GM20431 (cell line): ENCODE measurements around the gene REPIN1.

ENCODE experiments used
- in situ Hi-C: fragments of 300-500 bp; cut with MseI, MboI; formaldehyde crosslinking; loops from one replicate; pipeline ENCODE4 v1.15.0; 2020; ENCODE audit warnings: low sequenced_read_pairs; ENCODE audit not compliant: unreplicated experiment

REPIN1 gene

DNA sequence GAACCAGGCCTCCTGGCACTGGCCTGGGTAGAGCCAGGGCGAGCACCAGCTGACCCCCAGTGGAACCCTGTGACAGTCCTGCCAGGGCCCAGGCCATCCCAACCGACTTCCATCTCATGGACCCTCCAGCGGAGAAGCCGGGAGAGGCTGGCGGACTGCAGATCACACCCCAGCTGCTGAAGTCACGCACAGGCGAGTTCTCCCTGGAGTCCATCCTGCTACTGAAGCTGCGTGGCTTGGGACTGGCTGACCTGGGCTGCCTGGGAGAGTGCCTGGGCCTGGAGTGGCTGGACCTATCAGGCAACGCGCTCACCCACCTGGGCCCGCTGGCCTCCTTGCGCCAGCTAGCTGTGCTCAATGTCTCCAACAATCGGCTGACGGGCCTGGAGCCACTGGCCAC, 31.9 kb upstream of the REPIN1 start:
- in situ Hi-C loops, result no loop called here

DNA sequence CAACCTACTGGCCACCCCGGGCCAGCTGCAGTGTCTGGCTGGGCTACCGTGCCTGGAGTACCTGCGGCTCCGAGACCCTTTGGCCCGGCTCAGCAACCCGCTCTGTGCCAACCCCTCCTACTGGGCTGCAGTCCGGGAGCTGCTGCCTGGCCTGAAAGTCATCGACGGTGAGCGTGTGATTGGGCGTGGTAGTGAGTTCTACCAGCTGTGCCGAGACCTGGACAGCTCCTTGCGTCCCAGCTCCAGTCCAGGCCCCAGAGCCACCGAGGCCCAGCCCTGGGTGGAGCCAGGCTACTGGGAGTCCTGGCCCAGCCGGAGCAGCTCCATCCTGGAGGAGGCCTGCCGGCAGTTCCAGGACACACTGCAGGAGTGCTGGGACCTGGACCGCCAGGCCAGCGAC, 31.4 kb upstream of the REPIN1 start:
- in situ Hi-C loops, result no loop called here

DNA sequence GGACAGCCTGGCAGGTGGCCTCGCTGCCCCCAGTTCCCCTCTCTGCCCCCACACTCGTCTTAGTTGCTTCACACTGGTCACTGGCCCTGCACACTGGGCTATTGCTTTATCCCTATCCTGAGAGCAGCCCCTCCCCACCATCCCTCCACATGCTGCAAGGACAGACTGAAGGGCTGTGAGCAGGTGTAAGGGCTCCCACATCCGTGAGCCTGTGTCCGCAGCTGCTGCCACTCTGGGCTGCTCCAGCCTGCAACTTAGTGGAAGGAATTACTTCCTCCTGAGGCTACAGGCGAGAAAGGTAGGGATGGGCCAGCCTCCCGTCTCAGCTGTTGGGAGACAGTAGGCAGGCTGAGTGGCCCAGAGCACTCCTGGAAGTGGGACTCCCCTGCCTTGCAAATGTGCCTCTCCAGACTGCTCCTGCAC, 31.0 kb upstream of the REPIN1 start:
- in situ Hi-C loops, result no loop called here

DNA sequence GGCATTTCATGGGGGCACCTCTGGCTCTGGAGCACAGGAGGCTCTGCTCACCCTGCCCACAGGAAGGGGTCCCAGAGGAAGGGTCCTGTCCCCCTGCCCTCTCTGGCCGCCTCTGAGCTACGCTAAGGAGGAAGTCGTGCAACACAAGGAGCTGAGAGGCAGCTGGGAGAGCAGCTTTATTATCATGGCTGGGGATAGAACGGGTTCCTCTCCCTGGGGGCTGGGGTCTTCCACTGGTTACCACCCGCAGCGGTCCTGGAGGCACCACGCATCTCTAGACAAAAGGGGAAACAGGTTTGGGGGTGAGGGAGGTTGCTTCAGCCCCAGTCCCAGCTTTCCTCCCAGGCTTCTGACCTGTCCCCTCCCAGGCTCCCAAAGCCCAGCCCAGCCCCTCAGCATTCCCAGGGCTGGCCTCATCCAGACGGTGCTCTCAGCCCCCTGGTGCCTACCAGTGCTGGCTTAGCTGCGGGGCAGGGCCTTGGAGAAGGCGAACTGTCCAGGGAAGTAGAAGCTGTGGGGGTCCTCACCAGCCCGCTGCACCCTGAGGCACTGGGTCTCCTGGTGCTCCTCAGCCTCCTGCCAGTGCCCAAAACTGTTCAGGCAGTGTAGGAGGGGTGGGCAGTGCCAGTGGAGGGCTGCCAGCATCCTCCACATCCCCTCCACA, 30.3 kb upstream of the REPIN1 start:
- in situ Hi-C loops, result no loop called here

DNA sequence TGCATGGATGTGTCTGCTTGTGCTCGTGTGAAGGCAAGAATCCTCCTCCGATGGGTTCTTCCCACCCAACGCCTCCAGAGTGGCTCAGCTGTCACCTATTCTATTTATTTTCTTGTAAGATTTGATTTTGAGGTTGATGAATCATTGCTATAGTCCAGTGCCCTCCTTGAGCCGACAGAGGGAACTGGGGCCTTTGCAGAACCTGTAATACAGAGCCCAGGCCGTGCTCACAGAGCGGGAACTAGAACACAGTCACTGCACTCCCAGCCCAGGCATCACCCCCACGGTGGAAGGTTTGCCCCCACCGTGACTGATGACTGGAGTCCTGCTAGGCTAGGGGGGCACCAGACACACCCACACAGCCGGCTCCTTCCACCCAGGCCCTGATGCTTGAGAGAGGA, 29.2 kb upstream of the REPIN1 start:
- in situ Hi-C loops, result no loop called here

DNA sequence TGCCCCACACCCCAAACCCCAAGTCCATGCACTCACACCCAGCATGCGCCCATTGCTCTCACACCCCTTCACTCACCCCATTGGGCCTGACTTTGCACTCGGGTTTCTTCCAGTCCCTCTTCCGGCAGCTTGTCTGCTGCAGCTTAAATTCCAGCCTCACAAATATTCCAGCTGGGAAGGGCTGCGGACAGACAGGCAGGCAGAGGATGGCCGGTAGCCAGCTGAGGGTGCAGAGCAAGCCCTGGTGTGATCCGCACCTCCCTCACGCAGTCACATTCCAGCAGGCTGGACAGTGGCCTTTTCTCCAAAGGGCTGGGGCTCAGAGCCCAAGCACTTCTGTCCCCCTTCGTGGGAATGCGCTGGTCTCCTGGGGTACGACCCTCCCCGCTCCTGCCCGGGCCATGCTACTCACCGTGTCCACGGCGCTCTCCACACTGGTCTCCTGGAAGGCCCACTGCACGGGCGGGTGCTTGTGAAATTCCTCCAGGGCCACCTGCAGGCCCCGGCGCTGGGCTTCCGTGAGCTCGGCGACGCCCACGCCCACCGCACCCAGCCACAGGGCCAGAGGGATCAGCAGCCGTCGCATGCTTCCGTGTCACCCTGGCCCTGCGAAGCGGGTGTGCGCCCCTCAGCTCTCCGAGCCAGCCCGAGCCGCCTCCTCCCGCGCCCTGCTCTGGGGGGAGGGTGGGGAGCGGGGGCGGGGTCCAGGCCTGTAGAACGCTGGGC, 28.4 kb upstream of the REPIN1 start:
- in situ Hi-C loops, result no loop called here

DNA sequence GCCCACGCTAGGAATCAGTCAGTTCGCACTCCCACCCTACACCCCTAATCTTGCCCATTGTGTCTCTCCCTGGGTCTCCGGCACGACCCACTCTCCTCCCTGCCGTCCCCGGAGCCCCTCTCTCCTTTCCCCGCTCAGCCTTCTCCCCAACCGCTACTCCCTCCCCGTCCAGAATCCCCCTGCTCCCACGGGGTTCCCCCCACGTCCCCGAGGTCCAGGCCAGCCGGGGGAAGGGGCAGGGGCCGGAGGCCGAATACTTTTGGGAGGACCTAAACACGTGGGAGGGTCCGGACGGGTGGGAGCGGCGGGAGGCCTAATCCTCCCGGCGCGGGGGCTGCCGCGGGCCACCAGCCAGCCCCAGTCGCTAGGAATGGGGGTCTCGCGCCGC, 27.8 kb upstream of the REPIN1 start:
- in situ Hi-C loops, result no loop called here

DNA sequence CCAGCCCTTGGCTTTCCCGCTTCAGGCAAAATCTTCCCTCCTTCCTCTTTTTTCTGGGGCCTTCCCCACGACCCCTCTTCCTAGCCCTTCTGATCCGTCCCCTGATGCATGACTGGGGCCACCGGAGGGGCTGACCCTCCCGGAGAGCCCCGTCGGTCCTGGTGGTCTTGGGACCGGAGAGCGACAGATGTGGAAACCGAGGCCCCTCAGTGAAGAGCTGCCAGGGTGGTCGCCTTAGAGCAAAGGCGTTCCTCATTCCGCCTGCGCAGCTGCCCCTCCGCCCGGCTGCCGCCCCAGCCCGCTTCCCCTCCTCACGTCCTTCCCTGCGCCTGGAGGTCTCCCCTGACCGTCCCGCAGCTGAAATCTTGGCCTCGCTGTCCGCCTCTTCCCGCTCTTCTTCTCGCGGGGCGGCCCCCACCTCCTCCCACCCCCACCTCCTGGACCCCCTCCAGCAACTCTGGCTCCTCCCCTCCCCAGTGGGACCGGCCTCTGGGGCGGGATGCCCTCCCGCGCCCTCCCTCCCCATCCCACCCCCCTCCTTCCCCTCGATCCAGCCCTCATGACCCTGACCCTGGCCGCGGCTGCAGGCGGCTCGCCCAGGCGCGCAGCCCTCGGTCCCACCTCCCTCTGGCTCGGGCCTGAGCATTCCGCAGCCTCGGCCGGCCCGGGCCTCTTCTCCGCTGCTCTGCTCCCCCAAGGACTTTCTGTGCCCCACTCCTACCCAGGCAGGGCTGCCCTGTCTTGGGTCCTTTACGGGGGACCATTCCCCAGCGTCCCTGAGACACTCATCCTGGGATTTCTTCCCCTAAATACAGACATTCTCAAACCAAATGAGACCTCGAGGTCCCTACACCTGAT, 27.1 kb upstream of the REPIN1 start, which contains the start of gene RARRES2:
RARRES2 (minus strand) TSS at position 367 of the 858 bp plus-strand sequence. CDS start 1,020 bp downstream, outside the sequence.
- in situ Hi-C loops, result no loop called here

DNA sequence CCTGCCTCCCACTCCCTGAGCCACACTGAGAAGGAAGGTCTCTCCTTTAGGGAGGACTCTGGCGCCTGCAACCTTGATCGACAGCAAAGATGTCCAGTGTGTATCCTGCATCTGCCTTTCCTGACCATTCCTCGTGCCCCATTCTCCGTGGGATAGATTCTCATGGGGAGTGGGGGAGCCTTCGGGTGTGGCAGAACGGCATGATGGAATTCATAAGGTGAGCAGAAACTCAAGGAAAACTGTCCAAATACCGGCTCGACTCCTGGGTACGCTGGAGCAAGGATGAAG, 26.6 kb upstream of the REPIN1 start:
- in situ Hi-C loops, result no loop called here

DNA sequence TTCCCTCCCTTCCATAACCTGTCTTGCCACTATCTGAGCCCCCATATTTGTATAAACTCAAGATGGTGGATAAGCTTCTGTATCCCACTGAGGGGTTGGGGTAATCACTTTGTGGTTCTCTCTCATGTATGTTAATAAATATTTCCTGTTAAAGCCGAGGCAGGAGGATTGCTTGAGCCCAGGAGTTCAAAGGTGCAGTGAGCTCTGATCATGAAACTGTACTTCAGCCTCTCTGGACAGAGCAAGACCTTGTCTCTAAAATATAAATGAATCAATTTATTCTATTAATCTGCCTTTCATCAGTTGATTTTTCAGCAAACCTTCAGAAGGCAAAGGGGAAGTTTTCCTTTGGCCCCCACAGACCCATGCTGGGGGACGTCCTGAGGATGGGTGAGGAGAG, 25.4 kb upstream of the REPIN1 start:
- in situ Hi-C loops, result no loop called here

DNA sequence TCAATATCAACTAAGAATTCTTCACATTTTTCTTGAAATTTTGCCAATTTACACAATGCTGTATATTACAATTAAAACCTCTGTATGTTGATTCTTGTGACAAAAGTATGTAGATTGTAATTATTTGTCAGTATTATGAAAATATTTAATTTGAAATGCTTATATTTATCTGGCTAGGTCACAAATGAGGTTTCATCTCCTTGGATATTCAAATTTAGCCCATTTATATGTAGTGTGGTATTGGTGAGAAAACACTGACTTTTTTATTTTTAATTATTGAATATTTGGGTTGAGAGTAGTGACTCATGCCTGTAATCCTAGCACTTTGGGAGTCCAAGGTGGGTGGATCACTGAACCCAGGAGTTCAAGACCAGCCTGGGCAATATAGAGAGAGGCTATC, 24.3 kb upstream of the REPIN1 start:
- in situ Hi-C loops, result no loop called here

DNA sequence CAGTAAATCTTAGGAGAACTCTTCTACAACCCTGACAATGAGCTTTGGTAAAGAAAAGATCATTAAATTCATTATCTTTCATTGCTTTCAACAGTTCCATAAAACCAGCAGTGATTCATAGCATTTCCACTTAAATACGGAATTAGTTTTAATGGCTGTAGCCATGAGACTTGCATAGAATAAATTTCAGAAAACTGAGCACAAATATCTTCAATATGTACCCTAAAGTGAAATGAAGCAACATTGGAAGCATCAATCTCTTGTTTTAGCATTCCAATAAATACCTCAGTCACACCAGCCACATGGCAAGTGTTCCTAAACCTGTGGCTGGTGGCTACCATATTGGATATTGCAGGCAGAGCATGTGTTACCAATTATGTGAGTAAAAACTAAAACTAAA, 23.6 kb upstream of the REPIN1 start:
- in situ Hi-C loops, result no loop called here

DNA sequence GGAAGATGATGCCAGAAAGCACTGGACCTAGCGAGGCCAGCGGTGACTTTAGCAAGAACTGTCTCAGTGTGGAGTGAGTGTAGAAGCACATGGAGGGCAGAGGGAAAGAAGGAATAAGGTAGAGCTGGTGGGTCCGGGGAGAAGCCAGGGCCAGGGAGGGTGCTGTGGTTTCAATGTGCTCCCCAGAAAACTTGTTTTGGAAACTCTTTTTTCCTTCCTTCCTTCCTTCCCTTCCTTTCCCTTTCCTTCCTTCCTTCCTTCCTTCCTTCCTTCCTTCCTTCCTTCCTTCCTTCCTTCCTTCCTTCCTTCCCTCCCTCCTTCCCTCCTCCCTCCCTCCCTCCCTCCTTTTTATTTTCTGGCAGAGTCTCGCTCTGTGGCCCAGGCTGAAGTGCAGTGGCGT, 21.7 kb upstream of the REPIN1 start:
- in situ Hi-C loops, result no loop called here

DNA sequence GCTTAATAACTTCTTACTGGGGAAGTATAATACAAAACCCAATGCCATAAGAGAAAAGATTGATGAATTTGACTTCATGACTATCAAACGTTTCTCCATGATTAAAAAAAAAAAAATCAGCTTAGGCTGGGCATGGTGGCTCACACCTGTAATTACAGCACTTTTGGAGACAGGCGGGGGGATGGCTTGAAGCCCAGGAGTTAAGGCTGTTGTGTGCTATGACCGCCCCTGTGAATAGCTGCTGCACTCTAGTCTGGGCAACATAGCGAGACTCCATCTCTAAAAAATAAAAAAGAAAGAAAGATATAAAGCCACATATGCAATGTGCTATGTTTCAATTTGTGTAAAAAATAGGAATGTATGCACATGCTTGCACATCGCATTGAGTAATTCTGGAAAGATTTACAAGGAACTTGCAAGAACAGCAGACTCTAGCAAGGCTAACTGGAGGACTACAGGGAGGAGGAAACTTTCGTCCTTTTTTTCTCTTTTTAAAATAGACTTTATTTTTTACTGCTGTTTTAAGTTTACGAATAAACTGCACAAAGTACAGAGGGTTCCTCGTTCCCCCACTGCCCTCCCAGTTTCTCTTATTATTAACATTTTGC, 16.9 kb upstream of the REPIN1 start:
- in situ Hi-C loops, result no loop called here

DNA sequence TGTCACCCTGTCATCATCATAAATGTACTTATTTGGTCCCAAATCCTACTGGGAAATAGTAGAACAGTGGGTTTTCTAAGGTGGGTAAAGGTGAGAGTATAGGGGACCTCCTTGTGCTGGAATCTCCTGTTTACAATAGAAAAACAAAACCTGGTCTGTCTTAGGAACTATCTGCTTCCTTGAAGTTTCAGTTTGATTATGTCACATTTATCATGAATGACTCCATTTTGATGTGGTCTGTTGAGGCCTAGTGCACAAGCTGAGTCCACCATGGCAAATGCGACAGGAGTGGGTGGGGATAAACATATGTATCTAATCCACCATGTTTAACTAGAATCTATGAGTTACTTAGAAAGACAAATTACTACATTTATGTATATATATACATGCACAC, 13.0 kb upstream of the REPIN1 start:
- in situ Hi-C loops, result no loop called here

DNA sequence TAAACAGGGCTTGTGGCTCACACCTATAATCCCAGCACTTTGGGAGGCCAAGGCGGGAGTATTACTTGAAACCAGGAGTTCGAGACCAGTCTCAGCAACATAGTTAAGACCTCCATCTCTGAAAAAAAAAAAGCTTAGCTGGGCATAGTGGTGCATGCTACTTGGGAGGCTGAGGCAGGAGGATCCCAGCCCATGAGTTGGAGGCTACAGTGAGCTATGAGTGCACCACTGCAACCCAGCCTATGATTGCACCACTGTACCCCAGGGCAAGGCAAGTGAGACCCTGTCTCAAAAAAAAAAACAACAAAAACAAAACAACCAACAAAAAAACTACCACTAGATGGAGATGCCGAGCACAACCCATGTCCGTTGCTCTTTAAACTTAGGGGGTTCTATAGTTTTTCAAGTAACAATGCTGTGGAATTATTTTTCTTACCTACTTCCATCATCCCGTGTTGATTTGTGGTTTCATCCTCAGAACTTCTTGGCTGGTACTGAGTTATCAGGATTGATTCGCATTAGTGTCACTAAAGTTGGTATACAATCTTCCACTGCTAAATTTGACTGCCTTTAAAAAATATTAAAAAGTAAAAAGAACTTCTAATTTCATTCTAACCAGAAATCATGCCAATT, 12.2 kb upstream of the REPIN1 start:
- in situ Hi-C loops, result no loop called here

DNA sequence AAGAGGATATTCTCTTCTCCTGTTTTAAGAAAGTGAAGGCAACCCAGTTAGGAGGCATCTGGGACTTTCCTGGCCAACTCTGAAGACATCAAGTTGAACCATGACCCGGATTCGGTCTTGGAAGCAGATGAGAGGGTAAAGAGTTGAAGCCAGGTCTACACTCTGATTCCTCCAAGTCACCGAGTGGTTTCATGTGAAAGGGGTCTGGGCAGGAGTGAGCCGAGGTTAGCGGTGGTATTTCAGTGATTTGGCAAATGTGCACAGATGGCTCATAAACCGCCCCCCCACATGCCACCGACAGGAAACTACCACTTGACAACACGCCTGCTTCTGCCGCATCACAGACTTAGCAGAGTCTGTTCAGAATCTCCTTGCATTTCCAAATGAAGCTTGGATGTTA, 11.4 kb upstream of the REPIN1 start:
- in situ Hi-C loops, result no loop called here

DNA sequence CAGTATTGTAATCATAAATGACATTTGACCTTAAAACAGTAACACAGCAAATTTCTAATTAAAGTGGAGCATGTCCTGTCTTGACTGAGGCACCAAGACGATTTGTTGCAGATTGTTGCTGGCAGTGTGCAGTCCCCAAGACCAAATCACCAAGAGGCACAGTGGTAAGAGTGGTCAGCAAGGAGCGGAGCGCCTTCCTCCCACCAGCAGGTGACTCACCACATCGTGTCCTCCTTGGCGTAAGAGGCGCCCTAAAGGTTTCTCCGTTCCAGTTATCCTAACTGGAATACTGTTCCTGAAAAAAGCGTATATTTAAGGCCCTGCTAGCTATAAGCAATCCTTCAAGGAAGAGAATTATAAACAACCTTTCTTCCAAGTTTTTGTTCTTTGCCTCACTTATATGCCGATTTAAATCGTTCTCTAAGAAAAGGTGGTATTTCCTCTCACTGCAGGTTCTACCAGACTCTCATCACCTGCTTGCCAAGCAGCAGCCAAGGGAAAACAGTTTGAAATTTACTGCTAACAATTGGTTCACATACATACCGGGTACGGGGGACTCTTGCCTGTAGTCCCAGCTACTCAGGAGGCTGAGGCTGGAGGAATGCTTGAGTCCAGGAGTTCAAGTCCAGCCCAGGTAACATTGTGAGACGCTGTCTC, 10.7 kb upstream of the REPIN1 start:
- in situ Hi-C loops, result no loop called here

DNA sequence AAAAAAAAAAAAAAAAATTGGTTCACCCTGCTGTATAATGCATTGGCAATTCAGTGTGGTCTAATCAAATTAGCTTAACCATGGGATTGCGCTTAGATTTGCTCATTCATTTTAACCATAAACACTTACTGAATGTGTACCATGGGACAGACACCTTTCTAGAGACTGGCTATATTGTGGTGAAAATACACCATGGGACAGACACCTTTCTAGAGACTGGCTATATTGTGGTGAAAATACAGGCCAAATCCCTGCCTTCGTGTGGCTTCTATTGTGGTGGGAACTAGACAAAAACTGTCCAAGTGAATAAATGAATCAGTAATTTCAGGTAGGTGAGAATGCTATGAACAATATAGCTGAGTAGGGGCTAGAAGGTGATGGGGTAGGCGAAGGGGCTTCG, 10.2 kb upstream of the REPIN1 start:
- in situ Hi-C loops, result no loop called here
